ENCODE data around the gene FAM20C.

GRCh38 chr7:211033-211714 is 18.8 kb downstream of the FAM20C start:
- TF ChIP-seq POLR2A (IDR thresholded peaks at IDR 0.05; ENCODE audit: low read depth, low read length) (no peak), CTCF (IDR thresholded peaks at IDR 0.05; ENCODE audit: extremely low read depth in 1 of 2, insufficient read depth in 1 of 2, low read depth in 1 of 2, low read length in 2 of 2) (no peak), JUN (IDR thresholded peaks at IDR 0.05; ENCODE audit: borderline replicate concordance, insufficient read depth, insufficient read length, low read depth) (no peak)
